Measurements from ENCODE around the gene RAPGEF1.
A peak's percentile ranks its signal among the peaks of the same experiment; 100 is the strongest.

- TF ChIP-seq CTCF (conservative IDR thresholded peaks at IDR 0.05; ENCODE audit: low read depth in 2 of 2), result no peak
- TF ChIP-seq CREB1 (CRISPR knock-in tag; IDR thresholded peaks at IDR 0.05; ENCODE audit: low read depth), result no peak
- TF ChIP-seq POLR2AphosphoS5 (IDR thresholded peaks at IDR 0.05; ENCODE audit: low read depth), result no peak
- TF ChIP-seq JUNB (IDR thresholded peaks at IDR 0.05; ENCODE audit: unreplicated experiment), result no peak
- no peak for TF ChIP-seq EZH2 (IDR thresholded peaks at IDR 0.05; ENCODE audit: low read depth, unreplicated experiment)
- peak; percentile 90 for TF ChIP-seq REST (IDR thresholded peaks at IDR 0.05; ENCODE audit: unreplicated experiment)
- no peak for TF ChIP-seq EZH2phosphoT487 (IDR thresholded peaks at IDR 0.05; ENCODE audit: unreplicated experiment)
- TF ChIP-seq ZNF331 (CRISPR knock-in tag; IDR thresholded peaks at IDR 0.05; ENCODE audit: low read depth), result no peak
- TF ChIP-seq NANOG (IDR thresholded peaks at IDR 0.05; ENCODE audit: borderline replicate concordance), result no peak
Measured at GRCh38 chr9:131776473-131776872, 36.6 kb upstream of the RAPGEF1 start.
